Ishikawa (cell line): Measurements from ENCODE around the gene CD151.

Experiments used
- CEBPB ChIP-seq: IDR thresholded peaks from 2 replicates; pipeline ENCODE4 v1.6.1; 2012
- CREB1 ChIP-seq: IDR thresholded peaks from 2 replicates; pipeline ENCODE4 v1.6.1; 2012; ENCODE audit warnings: low read depth
- EGR1 ChIP-seq: IDR thresholded peaks from 2 replicates; pipeline ENCODE4 v1.6.1; 2012
- EP300 ChIP-seq: IDR thresholded peaks from 2 replicates; pipeline ENCODE4 v1.6.1; 2012; ENCODE audit warnings: borderline replicate concordance
- FOXM1 ChIP-seq: IDR thresholded peaks from 2 replicates; pipeline ENCODE4 v1.6.1; 2012; ENCODE audit warnings: low read depth, borderline replicate concordance
- MAX ChIP-seq: IDR thresholded peaks from 2 replicates; pipeline ENCODE4 v1.6.1; 2012
- NFIC ChIP-seq: IDR thresholded peaks from 2 replicates; pipeline ENCODE4 v1.6.1; 2012
- RAD21 ChIP-seq: IDR thresholded peaks from 2 replicates; pipeline ENCODE4 v1.6.1; 2012; ENCODE audit warnings: low read depth
- REST ChIP-seq: IDR thresholded peaks from 2 replicates; pipeline ENCODE4 v1.6.1; 2012; ENCODE audit warnings: low read depth, mild to moderate bottlenecking
- TAF1 ChIP-seq: IDR thresholded peaks from 2 replicates; pipeline ENCODE4 v1.6.1; 2012; ENCODE audit warnings: low read depth, mild to moderate bottlenecking
- TCF12 ChIP-seq: IDR thresholded peaks from 2 replicates; pipeline ENCODE4 v1.6.1; 2012; ENCODE audit warnings: low read depth
- TEAD4 ChIP-seq: IDR thresholded peaks from 2 replicates; pipeline ENCODE4 v1.6.1; 2012
- YY1 ChIP-seq: IDR thresholded peaks from 2 replicates; pipeline ENCODE4 v1.6.1; 2012; ENCODE audit warnings: low read depth
- ZBTB7A ChIP-seq: IDR thresholded peaks from 2 replicates; pipeline ENCODE4 v1.6.1; 2012; ENCODE audit warnings: low read depth
- TF ChIP-seq, protein P1 (sequence below): IDR thresholded peaks from 2 replicates; pipeline ENCODE4 v1.6.1; 2012

The CD151 gene

DNA sequence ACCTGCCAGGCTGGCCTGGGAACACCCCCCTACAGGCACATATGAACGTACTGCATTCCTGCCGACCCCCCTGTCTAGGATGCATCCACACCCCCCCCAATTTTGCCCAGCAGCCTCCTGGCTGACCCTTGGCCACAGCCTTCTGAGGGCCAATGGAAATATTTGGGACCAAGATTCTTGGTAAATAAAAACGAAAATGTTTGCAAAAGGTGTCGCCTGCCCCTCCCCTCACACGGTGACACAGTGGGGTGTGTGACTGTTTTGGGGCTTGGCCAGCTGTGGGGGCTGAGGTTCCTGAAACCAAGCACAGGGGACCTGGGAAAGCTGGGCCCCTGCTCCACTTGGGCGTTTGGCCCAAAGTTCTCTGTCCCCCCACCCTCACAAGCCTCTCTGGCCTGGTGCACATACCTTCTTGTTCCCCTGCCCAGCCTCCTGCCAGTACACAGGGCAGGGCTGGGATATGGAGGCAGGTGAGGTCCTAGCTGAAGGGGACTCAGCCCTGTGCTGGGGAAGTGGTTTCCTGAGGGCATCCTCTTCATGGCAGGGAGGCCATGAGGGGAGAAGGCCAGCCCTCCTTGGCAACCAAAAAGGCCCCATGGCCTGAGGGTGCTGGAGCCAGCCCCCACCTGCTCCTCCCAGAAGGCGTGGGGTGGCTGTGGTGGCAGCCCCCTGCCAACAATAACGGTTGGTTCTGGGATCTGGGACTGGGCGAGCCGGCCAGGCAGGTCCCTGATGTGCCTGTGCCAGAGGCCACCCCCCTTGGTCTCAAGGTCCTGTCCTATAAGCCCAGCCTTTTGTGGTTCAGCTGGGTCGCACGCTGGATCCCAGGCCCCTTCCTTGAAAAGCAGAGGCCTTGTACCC lies 7.2 kb upstream of the CD151 start:
- TF ChIP-seq CEBPB (no peak), ZBTB7A (no peak), FOXM1 (no peak), TCF12 (no peak), RAD21 (no peak), YY1 (no peak), CREB1 (no peak), MAX (no peak)

DNA sequence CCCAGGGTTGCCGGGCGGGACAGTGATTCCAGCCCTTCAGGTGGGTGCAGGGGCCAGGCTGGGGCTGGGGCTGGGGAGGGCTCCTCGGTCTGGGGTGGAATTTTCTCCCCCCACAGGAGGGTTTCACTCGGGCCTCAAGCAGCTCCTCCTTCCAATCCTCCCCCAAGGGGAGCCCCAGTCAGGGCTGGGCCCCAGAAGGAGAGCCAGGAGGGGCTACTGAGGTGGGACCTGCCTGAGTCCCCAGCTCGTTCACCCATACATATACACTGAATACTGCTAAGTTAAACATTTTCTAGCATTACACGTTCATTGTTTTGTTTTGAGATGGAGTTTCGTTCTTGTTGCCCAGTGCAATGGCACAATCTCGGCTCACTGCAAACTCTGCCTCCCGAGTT lies 6.5 kb upstream of the CD151 start:
- TF ChIP-seq EGR1, result no peak
- TF ChIP-seq REST, result no peak
- TF ChIP-seq MAX, result no peak
- TF ChIP-seq CREB1, result no peak
- no peak for TF ChIP-seq ZBTB7A
- no peak for TF ChIP-seq TEAD4
- no peak for TF ChIP-seq NFIC
- no peak for TF ChIP-seq TCF12
- no peak for TF ChIP-seq RAD21
- no peak for TF ChIP-seq FOXM1

DNA sequence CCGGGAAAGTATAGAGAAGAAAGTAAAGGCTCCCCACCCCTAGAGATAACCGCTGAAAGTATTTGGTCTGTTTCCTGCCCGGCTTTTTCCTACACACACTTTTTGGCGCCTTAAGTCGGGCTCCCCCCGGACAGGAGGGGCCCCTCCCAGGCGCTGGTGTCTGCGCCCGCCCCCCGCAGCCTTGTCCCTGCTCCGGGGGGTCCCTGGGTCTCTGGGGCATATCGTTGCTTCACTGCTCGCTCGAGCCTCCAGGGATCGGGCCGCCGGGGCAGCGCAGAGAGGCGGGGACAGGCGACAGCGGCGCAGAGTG lies 6.0 kb upstream of the CD151 start:
- TF ChIP-seq TAF1 (no peak), MAX (no peak), CEBPB (no peak), EP300 (no peak), TCF12 (no peak)

- TF ChIP-seq TAF1 (peak; percentile 30; the same call in 1 of the 2 replicates), ZBTB7A (peak; percentile 96), EP300 (no peak), TEAD4 (no peak), TCF12 (0 out of 2 replicates have a peak, but pooled peaks have one; percentile 13), MAX (peak; percentile 77), YY1 (peak; percentile 43; the same call in 1 of the 2 replicates)
These were observed 5.4 kb upstream of the CD151 start for GRCh38 chr11:827146-827896.

DNA sequence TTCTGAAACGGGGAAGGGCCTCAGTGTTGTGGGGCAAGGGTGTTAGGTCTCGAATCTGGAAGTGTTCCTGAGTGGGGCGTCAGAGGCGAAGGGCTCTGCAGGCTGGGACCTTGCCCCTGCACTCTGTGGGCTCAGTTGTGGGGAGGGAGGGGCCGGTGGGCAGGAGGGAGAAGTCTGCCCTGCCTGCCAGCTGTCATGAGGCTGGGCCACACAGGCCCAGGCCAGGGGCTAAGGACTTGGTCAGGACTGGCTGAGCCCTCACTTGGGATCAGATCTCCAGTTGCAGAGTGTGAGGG lies 4.9 kb upstream of the CD151 start, which contains the start of gene CRACR2B:
CRACR2B (plus strand) TSS at position 23 of the 296 bp plus-strand sequence. CDS start 689 bp downstream, outside the sequence.
- TF ChIP-seq MAX (no peak), EGR1 (no peak), TAF1 (no peak), CEBPB (no peak)

GRCh38 chr11:828506-829175 lies 4.1 kb upstream of the CD151 start:
- TF ChIP-seq ZBTB7A, result no peak
- no peak for TF ChIP-seq NFIC

- TF ChIP-seq EP300, result no peak
These were observed 3.4 kb upstream of the CD151 start for GRCh38 chr11:829176-829846.

DNA sequence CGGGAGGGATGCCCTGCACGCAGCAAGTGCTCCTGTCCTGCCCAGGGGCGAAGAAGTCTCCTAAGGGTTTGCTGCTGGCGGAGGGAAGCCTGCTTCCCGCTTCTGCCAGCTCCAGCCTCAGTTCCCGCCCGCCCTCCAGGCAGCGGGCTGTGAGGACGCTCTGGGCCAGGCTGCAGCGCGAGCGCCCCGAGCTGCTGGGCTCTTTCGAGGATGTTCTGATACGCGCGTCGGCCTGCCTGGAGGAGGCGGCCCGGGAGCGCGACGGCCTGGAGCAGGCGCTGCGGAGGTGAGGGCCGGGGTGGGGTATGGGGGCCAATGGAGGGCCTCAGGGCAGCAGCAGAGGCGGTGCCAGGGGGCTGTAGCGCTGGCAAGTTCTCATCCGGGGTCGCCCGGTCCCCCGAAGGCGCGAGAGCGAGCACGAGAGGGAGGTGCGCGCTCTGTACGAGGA lies 2.9 kb upstream of the CD151 start:
- TF ChIP-seq TAF1 (no peak), TEAD4 (no peak), CREB1 (no peak), EGR1 (no peak), CEBPB (no peak), FOXM1 (no peak), NFIC (no peak), EP300 (no peak), TCF12 (no peak), ZBTB7A (no peak), REST (no peak), RAD21 (no peak)
- TF ChIP-seq, protein P1, sequence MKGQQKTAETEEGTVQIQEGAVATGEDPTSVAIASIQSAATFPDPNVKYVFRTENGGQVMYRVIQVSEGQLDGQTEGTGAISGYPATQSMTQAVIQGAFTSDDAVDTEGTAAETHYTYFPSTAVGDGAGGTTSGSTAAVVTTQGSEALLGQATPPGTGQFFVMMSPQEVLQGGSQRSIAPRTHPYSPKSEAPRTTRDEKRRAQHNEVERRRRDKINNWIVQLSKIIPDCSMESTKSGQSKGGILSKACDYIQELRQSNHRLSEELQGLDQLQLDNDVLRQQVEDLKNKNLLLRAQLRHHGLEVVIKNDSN, result no peak
